HepG2 (cell line): ENCODE results near the gene PNRC1. TPM values are rescaled to one million over a fixed set of nuclear protein-coding genes. Genes with fewer than 3 reads are reported as not detected.
A peak's percentile ranks its signal among the peaks of the same experiment; 100 is the strongest.

Source experiments
- AHR ChIP-seq: IDR thresholded peaks from 2 replicates; pipeline ENCODE4 v1.6.1; 2018; ENCODE audit warnings: missing genetic modification reagents, missing compliant biosample characterization
- CCDC6 ChIP-seq: sonication (generic); formaldehyde crosslinking; IDR thresholded peaks from 2 replicates; pipeline ENCODE4 v1.8.1; 2022; ENCODE audit warnings: mild to moderate bottlenecking, missing genetic modification reagents, moderate library complexity
- CHD4 ChIP-seq: fragments of 200-600 bp; sonication (generic); IDR thresholded peaks from 2 replicates; pipeline ENCODE4 v1.7.0; 2017; ENCODE audit warnings: mild to moderate bottlenecking, low read length, borderline replicate concordance
- DNMT3B ChIP-seq: conservative IDR thresholded peaks from 2 replicates; pipeline ENCODE4 v1.6.1; 2016; ENCODE audit warnings: missing biosample characterization, control low read depth
- ELF3 ChIP-seq: IDR thresholded peaks from 2 replicates; pipeline ENCODE4 v1.6.1; 2016; ENCODE audit warnings: missing genetic modification reagents, missing compliant biosample characterization
- GLMP ChIP-seq: sonication (generic); formaldehyde crosslinking; IDR thresholded peaks from 2 replicates; pipeline ENCODE4 v1.9.0; 2021; ENCODE audit warnings: missing genetic modification reagents, mild to moderate bottlenecking, borderline replicate concordance
- IRX3 ChIP-seq: sonication (generic); formaldehyde crosslinking; IDR thresholded peaks from 2 replicates; pipeline ENCODE4 v1.8.1; 2023; ENCODE audit warnings: mild to moderate bottlenecking, low read depth, missing genetic modification reagents, borderline replicate concordance
- KAT7 ChIP-seq: IDR thresholded peaks from 2 replicates; pipeline ENCODE4 v1.6.1; 2018; ENCODE audit warnings: borderline replicate concordance, missing compliant biosample characterization
- KLF12 ChIP-seq: sonication (generic); formaldehyde crosslinking; IDR thresholded peaks from 2 replicates; pipeline ENCODE4 v1.4.0; 2020; ENCODE audit warnings: missing genetic modification reagents, borderline replicate concordance
- MAF1 ChIP-seq: sonication (generic); formaldehyde crosslinking; IDR thresholded peaks from 2 replicates; pipeline ENCODE4 v1.5.0; 2020; ENCODE audit warnings: missing genetic modification reagents, borderline replicate concordance
- NKX3-1 ChIP-seq: sonication (generic); formaldehyde crosslinking; IDR thresholded peaks from 2 replicates; pipeline ENCODE4 v1.5.0; 2020; ENCODE audit warnings: missing genetic modification reagents
- ZBTB7B ChIP-seq: sonication (generic); formaldehyde crosslinking; IDR thresholded peaks from 2 replicates; pipeline ENCODE4 v1.4.0; 2020; ENCODE audit warnings: missing genetic modification reagents
- ZFX ChIP-seq: sonication (generic); formaldehyde crosslinking; IDR thresholded peaks from 2 replicates; pipeline ENCODE4 v1.4.0; 2020; ENCODE audit warnings: mild to moderate bottlenecking, low read depth, missing genetic modification reagents, moderate library complexity
- ZNF207 ChIP-seq: fragments of 450-650 bp; IDR thresholded peaks from 2 replicates; pipeline ENCODE4 v1.6.1; 2016; ENCODE audit warnings: antibody characterized with exemption, borderline replicate concordance
- ZNF33A ChIP-seq: sonication (generic); formaldehyde crosslinking; IDR thresholded peaks from 2 replicates; pipeline ENCODE4 v1.5.1; 2020; ENCODE audit warnings: missing genetic modification reagents, mild to moderate bottlenecking, moderate library complexity, borderline replicate concordance
- ZNF546 ChIP-seq: sonication (generic); formaldehyde crosslinking; conservative IDR thresholded peaks from 2 replicates; pipeline ENCODE4 v1.8.1; 2023; ENCODE audit warnings: mild to moderate bottlenecking, missing genetic modification reagents
- ZNF598 ChIP-seq: sonication (generic); formaldehyde crosslinking; IDR thresholded peaks from 2 replicates; pipeline ENCODE4 v1.5.1; 2020; ENCODE audit warnings: mild to moderate bottlenecking, missing genetic modification reagents, borderline replicate concordance
- ZNF687 ChIP-seq: sonication (generic); formaldehyde crosslinking; IDR thresholded peaks from 2 replicates; pipeline ENCODE4 v1.5.1; 2020; ENCODE audit warnings: mild to moderate bottlenecking, missing genetic modification reagents, moderate library complexity
- polyA plus RNA-seq, 8 experiments: library from polyadenylated mRNA; depleted of rRNA in 3 of 8; stranded (reverse) in 7 of 8; unstranded in 1 of 8; fragments of >200 nt; fragmentation: Illumina TruSeq in 4 of 8; extraction: Trizol in 4 of 8; gene quantifications; 2 replicates each; pipeline versions ENCODE4 v1.2.1 to v1.2.3, GENCODE V29; 2011 to 2016; ENCODE audit warnings: low read depth in 4 of 8, missing spikeins in 1 of 8, mixed read lengths in 1 of 8; ENCODE audit not compliant: insufficient read depth in 1 of 8
- total RNA-seq, 5 experiments: library from RNA; depleted of rRNA; stranded (reverse); fragments of >200 nt; fragmentation: Illumina TruSeq; extraction: Trizol; gene quantifications; 2 replicates each; pipeline ENCODE4 v1.2.3, GENCODE V29; 2016; ENCODE audit warnings: low read depth in 1 of 5
- TF ChIP-seq, protein P1 (sequence below): IDR thresholded peaks from 2 replicates; pipeline ENCODE4 v1.6.1; 2018; ENCODE audit warnings: missing genetic modification reagents, mild to moderate bottlenecking, missing compliant biosample characterization
- TF ChIP-seq, protein P2 (sequence below): sonication (generic); formaldehyde crosslinking; IDR thresholded peaks from 2 replicates; pipeline ENCODE4 v1.4.0; 2020; ENCODE audit warnings: mild to moderate bottlenecking, low read depth, missing genetic modification reagents

Gene PNRC1
- total and polyA plus RNA-seq, 2 of the 13 experiments (the other 11 are each of a cell fraction or from before 2014, with no cell fraction given): 17.6 to 36.0 TPM

- TF ChIP-seq ZNF687 (CRISPR knock-in tag) (peak; percentile 21; the same call in 1 of the 2 replicates), ZNF207 (no peak), CHD4 (no peak), MAF1 (CRISPR knock-in tag) (no peak), ZNF546 (CRISPR knock-in tag) (no peak), KLF12 (CRISPR knock-in tag) (no peak), IRX3 (CRISPR knock-in tag) (no peak), GLMP (no peak), CCDC6 (no peak), ZFX (CRISPR knock-in tag) (no peak; the same call in 1 of the 2 replicates), ZBTB7B (no peak), AHR (CRISPR knock-in tag) (no peak), DNMT3B (CRISPR knock-in tag) (no peak; the same call in 1 of the 2 replicates), NKX3-1 (CRISPR knock-in tag) (no peak), ZNF598 (CRISPR knock-in tag) (peak; percentile 34; the same call in 1 of the 2 replicates), KAT7 (CRISPR knock-in tag) (no peak), ELF3 (CRISPR knock-in tag) (0 out of 2 replicates have a peak, but pooled peaks have one; percentile 5), ZNF33A (CRISPR knock-in tag) (no peak)
- TF ChIP-seq, protein P1, sequence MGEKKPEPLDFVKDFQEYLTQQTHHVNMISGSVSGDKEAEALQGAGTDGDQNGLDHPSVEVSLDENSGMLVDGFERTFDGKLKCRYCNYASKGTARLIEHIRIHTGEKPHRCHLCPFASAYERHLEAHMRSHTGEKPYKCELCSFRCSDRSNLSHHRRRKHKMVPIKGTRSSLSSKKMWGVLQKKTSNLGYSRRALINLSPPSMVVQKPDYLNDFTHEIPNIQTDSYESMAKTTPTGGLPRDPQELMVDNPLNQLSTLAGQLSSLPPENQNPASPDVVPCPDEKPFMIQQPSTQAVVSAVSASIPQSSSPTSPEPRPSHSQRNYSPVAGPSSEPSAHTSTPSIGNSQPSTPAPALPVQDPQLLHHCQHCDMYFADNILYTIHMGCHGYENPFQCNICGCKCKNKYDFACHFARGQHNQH (CRISPR knock-in tag): peak; percentile 44; the same call in 1 of the 2 replicates
- TF ChIP-seq, protein P2, sequence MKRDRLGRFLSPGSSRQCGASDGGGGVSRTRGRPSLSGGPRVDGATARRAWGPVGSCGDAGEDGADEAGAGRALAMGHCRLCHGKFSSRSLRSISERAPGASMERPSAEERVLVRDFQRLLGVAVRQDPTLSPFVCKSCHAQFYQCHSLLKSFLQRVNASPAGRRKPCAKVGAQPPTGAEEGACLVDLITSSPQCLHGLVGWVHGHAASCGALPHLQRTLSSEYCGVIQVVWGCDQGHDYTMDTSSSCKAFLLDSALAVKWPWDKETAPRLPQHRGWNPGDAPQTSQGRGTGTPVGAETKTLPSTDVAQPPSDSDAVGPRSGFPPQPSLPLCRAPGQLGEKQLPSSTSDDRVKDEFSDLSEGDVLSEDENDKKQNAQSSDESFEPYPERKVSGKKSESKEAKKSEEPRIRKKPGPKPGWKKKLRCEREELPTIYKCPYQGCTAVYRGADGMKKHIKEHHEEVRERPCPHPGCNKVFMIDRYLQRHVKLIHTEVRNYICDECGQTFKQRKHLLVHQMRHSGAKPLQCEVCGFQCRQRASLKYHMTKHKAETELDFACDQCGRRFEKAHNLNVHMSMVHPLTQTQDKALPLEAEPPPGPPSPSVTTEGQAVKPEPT: no peak
These were observed 45.1 kb upstream of the PNRC1 start (continued) for GRCh38 chr6:89035252-89036101.
